Endothelial cell of umbilical vein (primary cell): ENCODE data around the gene CIB4. TPM values are rescaled to one million over a fixed set of nuclear protein-coding genes. Genes with fewer than 3 reads are reported as not detected.

Source experiments
- BruUV-seq: library from RNA; stranded (reverse); fragments of 400-500 nt; replicated peaks from 2 replicates; lab custom pipeline; 2021; lab: Mats Ljungman, UMichigan
- CTCF ChIA-PET: fragments of 300-600, 350-600 bp; sonication (Branson Sonifier 250); formaldehyde crosslinking; loops from one replicate; lab custom pipeline; 2021; ENCODE audit warnings: antibody characterized with exemption, inconsistent platforms; lab: Charles Lee
- POLR2A ChIA-PET: fragments of 300-600, 350-600 bp; sonication (Branson Sonifier 250); formaldehyde crosslinking; loops from one replicate; lab custom pipeline; 2021; ENCODE audit warnings: antibody characterized with exemption, inconsistent platforms; lab: Charles Lee
- DNase-seq: peaks from one replicate; pipeline ENCODE4 v3.0.0-alpha.2; 2011; ENCODE audit warnings: low read depth, low spot score
- FAIRE-seq: peaks from 2 replicates; lab custom pipeline; 2011; peaks lifted over from hg19 to GRCh38; lab: Jason Lieb, UNC
- H2AFZ ChIP-seq: 2 replicates; pipeline ENCODE4 v1.6.0; 2012; ENCODE audit warnings: low read depth, low read length, control low read depth, inconsistent platforms
- H3K27ac ChIP-seq: 2 replicates; pipeline ENCODE4 v1.5.1; 2011; ENCODE audit warnings: low read depth, mild to moderate bottlenecking, control low read depth, low read length, moderate library complexity; ENCODE audit not compliant: insufficient read depth
- H3K27me3 ChIP-seq, 2 experiments: 2 replicates each; pipeline versions ENCODE4 v1.6.0 to v1.6.1; 2011; ENCODE audit warnings: low read length in 2 of 2, mixed read lengths in 1 of 2; ENCODE audit not compliant: control insufficient read depth in 2 of 2, insufficient read depth in 2 of 2
- H3K36me3 ChIP-seq, 2 experiments: 2 replicates in 1 of 2; 3 replicates in 1 of 2; pipeline ENCODE4 v1.5.1; 2011; ENCODE audit warnings: low read length in 2 of 2, mild to moderate bottlenecking in 1 of 2, moderate library complexity in 1 of 2; ENCODE audit not compliant: control insufficient read depth in 2 of 2, insufficient read depth in 2 of 2; ENCODE audit errors: extremely low read depth in 1 of 2
- H3K4me1 ChIP-seq: 3 replicates; pipeline ENCODE4 v1.5.1; 2011; ENCODE audit warnings: mild to moderate bottlenecking, low read length; ENCODE audit not compliant: control insufficient read depth, insufficient read depth; ENCODE audit errors: extremely low read depth
- H3K4me2 ChIP-seq: 2 replicates; pipeline ENCODE4 v1.6.1; 2011; ENCODE audit warnings: low read length, control low read depth, mixed read lengths; ENCODE audit not compliant: insufficient read depth
- H3K4me3 ChIP-seq, 3 experiments: fragments of 200-600 bp in 1 of 3; sonication (generic), shearing (Covaris generic) in 1 of 3; replicated peaks in 1 of 3; 2 replicates each; pipeline ENCODE4 v1.5.1; 2011 to 2016; ENCODE audit warnings: control low read depth in 3 of 3, low read length in 3 of 3, mild to moderate bottlenecking in 2 of 3, inconsistent platforms in 1 of 3, low read depth in 1 of 3, moderate library complexity in 1 of 3; ENCODE audit not compliant: insufficient read depth in 1 of 3
- H3K79me2 ChIP-seq: 2 replicates; pipeline ENCODE4 v1.6.0; 2012; ENCODE audit warnings: low read length, inconsistent platforms; ENCODE audit not compliant: control insufficient read depth, insufficient read depth
- H3K9ac ChIP-seq: replicated peaks from 2 replicates; pipeline ENCODE3; 2011; ENCODE audit warnings: low read length, control low read depth; ENCODE audit not compliant: insufficient read depth; ENCODE audit errors: extremely low read depth
- H3K9me1 ChIP-seq: replicated peaks from 3 replicates; pipeline ENCODE4 v1.6.0; 2011; ENCODE audit warnings: mild to moderate bottlenecking, low read length; ENCODE audit not compliant: control insufficient read depth, insufficient read depth; ENCODE audit errors: extremely low read depth
- H3K9me3 ChIP-seq: replicated peaks from 2 replicates; pipeline ENCODE4 v1.5.1; 2012; ENCODE audit warnings: low read length, inconsistent platforms; ENCODE audit not compliant: control insufficient read depth, insufficient read depth
- H4K20me1 ChIP-seq: replicated peaks from 2 replicates; pipeline ENCODE3; 2011; ENCODE audit warnings: mild to moderate bottlenecking, low read length; ENCODE audit not compliant: control insufficient read depth, insufficient read depth; ENCODE audit errors: extremely low read depth
- CTCF ChIP-seq, 2 donors: IDR thresholded peaks; 1 replicate in 1 of 2; 2 replicates in 1 of 2; pipeline ENCODE4 v1.5.1; 2011; ENCODE audit warnings: low read length in 2 of 2, mild to moderate bottlenecking in 2 of 2, moderate library complexity in 2 of 2, control low read depth in 1 of 2, inconsistent platforms in 1 of 2, low read depth in 1 of 2; ENCODE audit not compliant: insufficient read depth in 1 of 2; ENCODE audit errors: extremely low read depth in 1 of 2
- EZH2 ChIP-seq: IDR thresholded peaks from 2 replicates; pipeline ENCODE4 v1.6.1; 2012; ENCODE audit warnings: borderline replicate concordance, low read depth, mild to moderate bottlenecking, moderate library complexity, low read length, inconsistent platforms; ENCODE audit not compliant: severe bottlenecking
- FOS ChIP-seq: IDR thresholded peaks from 2 replicates; pipeline ENCODE4 v1.6.1; 2011; ENCODE audit warnings: mild to moderate bottlenecking, low read length, moderate library complexity, borderline replicate concordance; ENCODE audit not compliant: insufficient read depth
- GATA2 ChIP-seq: IDR thresholded peaks from 2 replicates; pipeline ENCODE4 v1.7.0; 2011; ENCODE audit warnings: low read depth, mild to moderate bottlenecking, moderate library complexity, mixed read lengths, low read length; ENCODE audit not compliant: insufficient read length, insufficient read depth
- JUN ChIP-seq: IDR thresholded peaks from 2 replicates; pipeline ENCODE4 v1.6.1; 2011; ENCODE audit warnings: borderline replicate concordance, low read depth; ENCODE audit not compliant: insufficient read length, insufficient read depth
- MAX ChIP-seq: IDR thresholded peaks from 2 replicates; pipeline ENCODE4 v1.6.1; 2011; ENCODE audit not compliant: insufficient read depth, insufficient read length
- MYC ChIP-seq: IDR thresholded peaks from one replicate; pipeline ENCODE4 v1.6.1; 2011; ENCODE audit warnings: mild to moderate bottlenecking, low read depth, low read length
- POLR2A ChIP-seq: IDR thresholded peaks from 2 replicates; pipeline ENCODE4 v1.6.1; 2012; ENCODE audit warnings: low read depth, mild to moderate bottlenecking, control low read depth, low read length
- POLR2AphosphoS5 ChIP-seq: IDR thresholded peaks from 2 replicates; pipeline ENCODE4 v1.6.1; 2012; ENCODE audit warnings: low read depth, mild to moderate bottlenecking, control low read depth, low read length, moderate library complexity; ENCODE audit not compliant: insufficient read depth
- dilution Hi-C: fragments of 300-500 bp; cut with MboI; formaldehyde crosslinking; loops from one replicate; pipeline ENCODE4 v1.15.0; 2019; ENCODE audit warnings: low sequenced_read_pairs; ENCODE audit not compliant: extremely low pct_ligation_motif_present
- intact Hi-C: fragments of 100-400 bp; cut with micrococcal nuclease; formaldehyde crosslinking; loops from one replicate; pipeline ENCODE4 v1.10.0; 2022
- polyA plus RNA-seq, 4 experiments: library from polyadenylated mRNA; depleted of rRNA in 3 of 4; stranded (reverse) in 3 of 4; unstranded in 1 of 4; fragments of >200 nt; gene quantifications; 2 replicates each; pipeline versions ENCODE4 v1.2.1 to v1.2.3, GENCODE V29; 2011 to 2012; ENCODE audit warnings: missing spikeins in 1 of 4
- total RNA-seq: library from RNA; stranded (reverse); gene quantifications from 2 replicates; pipeline ENCODE4 v1.2.3, GENCODE V29; 2021

The CIB4 gene
- total and polyA plus RNA-seq, 2 donors (not counting 3 experiments of a cell fraction or from before 2014, with no cell fraction given): not detected

- dilution Hi-C loops (no loop called here), intact Hi-C loops (no loop called here)
- no peaks in the 10 kb centered on the region for H3K36me3 ChIP-seq
- FAIRE-seq (no peak), DNase-seq (no peak)
- ChIA-PET CTCF (no interaction called here), POLR2A (no interaction called here)
- no peak overlapping the region for H3K9ac ChIP-seq
- H3K27ac ChIP-seq: no peak overlapping the region
- H3K27me3 ChIP-seq: peaks cover 32 to 34% of the 10 kb centered on the region in 2 experiments
- no peaks in the 10 kb centered on the region for H3K9me1 ChIP-seq
- no TSS peak for BruUV-seq
- H3K9me3 ChIP-seq: no peaks in the 10 kb centered on the region
- no peak overlapping the region for H2AFZ ChIP-seq
- TF ChIP-seq EZH2 (no peak), FOS (no peak), JUN (no peak), MYC (no peak), CTCF (IDR thresholded peaks at IDR 0.05; ENCODE audit: extremely low read depth in 1 of 2, insufficient read depth in 1 of 2, low read depth in 1 of 2, low read length in 2 of 2) (no peak), POLR2A (no peak), GATA2 (no peak), POLR2AphosphoS5 (no peak), MAX (no peak)
- H3K4me3 ChIP-seq: no peak overlapping the region
- H3K79me2 ChIP-seq: no peaks in the 10 kb centered on the region
- H3K4me2 ChIP-seq: no peak overlapping the region
- H4K20me1 ChIP-seq: no peaks in the 10 kb centered on the region
- peaks cover 7% of the 10 kb centered on the region for H3K4me1 ChIP-seq
Measured at GRCh38 chr2:26564121-26564644, 77.0 kb downstream of the CIB4 start.
